H1 (cell line): ENCODE data around the gene SMAD6.

Experiments
- ASH2L ChIP-seq: fragments of 200-600, 300-600 bp; sonication (generic); IDR thresholded peaks from one replicate; pipeline ENCODE4 v1.7.1; 2017; ENCODE audit warnings: low read length
- CHD2 ChIP-seq: IDR thresholded peaks from 2 replicates; pipeline ENCODE4 v1.6.1; 2012; ENCODE audit warnings: low read length, improper control_type of control experiment
- CTCF ChIP-seq, 3 experiments: IDR thresholded peaks; 1 replicate in 2 of 3; 2 replicates in 1 of 3; pipeline versions ENCODE4 v1.5.1 to v1.6.1; 2011; ENCODE audit warnings: low read length in 3 of 3, mild to moderate bottlenecking in 3 of 3, inconsistent platforms in 2 of 3, low read depth in 1 of 3, moderate library complexity in 1 of 3; ENCODE audit not compliant: insufficient read depth in 1 of 3; ENCODE audit errors: control extremely low read depth in 1 of 3
- EZH2 ChIP-seq: fragments of 200-600 bp; sonication (generic); IDR thresholded peaks from 2 replicates; pipeline ENCODE4 v1.7.1; 2012; ENCODE audit warnings: low read depth, mild to moderate bottlenecking, moderate library complexity, low read length, inconsistent platforms; ENCODE audit not compliant: severe bottlenecking
- MAX ChIP-seq: IDR thresholded peaks from 2 replicates; pipeline ENCODE4 v1.6.1; 2012; ENCODE audit warnings: inconsistent platforms
- POLR2A ChIP-seq, 2 experiments: IDR thresholded peaks; 1 replicate in 1 of 2; 2 replicates in 1 of 2; pipeline ENCODE4 v1.6.1; 2011; ENCODE audit warnings: low read depth in 2 of 2, low read length in 2 of 2, mild to moderate bottlenecking in 2 of 2; ENCODE audit errors: control extremely low read depth in 1 of 2
- RAD21 ChIP-seq, 2 experiments: IDR thresholded peaks in 1 of 2; conservative IDR thresholded peaks in 1 of 2; 2 replicates each; pipeline ENCODE4 v1.6.1; 2011; ENCODE audit warnings: low read depth in 2 of 2, low read length in 2 of 2, improper control_type of control experiment in 1 of 2, inconsistent platforms in 1 of 2, mild to moderate bottlenecking in 1 of 2, moderate library complexity in 1 of 2
- ZNF274 ChIP-seq: IDR thresholded peaks from 2 replicates; pipeline ENCODE4 v1.7.0; 2012; ENCODE audit warnings: low read length, borderline replicate concordance; ENCODE audit errors: extremely low read depth

- no peak for TF ChIP-seq CTCF (IDR thresholded peaks at IDR 0.05; ENCODE audit: control extremely low read depth in 1 of 3, insufficient read depth in 1 of 3, low read depth in 1 of 3, low read length in 3 of 3)
- TF ChIP-seq EZH2, result no peak
- TF ChIP-seq ASH2L, result no peak
- no peak for TF ChIP-seq ZNF274
- no peak for TF ChIP-seq POLR2A (IDR thresholded peaks at IDR 0.05; ENCODE audit: control extremely low read depth in 1 of 2, low read depth in 2 of 2, low read length in 2 of 2)
- no peak for TF ChIP-seq RAD21 (IDR thresholded peaks at IDR 0.05 in 1 of 2, conservative IDR thresholded peaks at IDR 0.05 in 1 of 2; ENCODE audit: low read depth in 2 of 2, low read length in 2 of 2)
- TF ChIP-seq MAX, result no peak
- TF ChIP-seq CHD2, result no peak
Observed at GRCh38 chr15:66825139-66825538, 123.1 kb downstream of the SMAD6 start.
